Smooth muscle cell (in vitro differentiated cells): ENCODE measurements around the gene FAM3B. TPM values are rescaled to one million over a fixed set of nuclear protein-coding genes. Genes with fewer than 3 reads are reported as not detected.
A peak's percentile ranks its signal among the peaks of the same experiment; 100 is the strongest.

ENCODE experiments used
- DNase-seq: peaks from one replicate; lab custom pipeline; 2025; ENCODE audit not compliant: unreplicated experiment; lab: John Stamatoyannopoulos, UW
- H2AFZ ChIP-seq: fragments of 200-600 bp; sonication (generic); 2 replicates; pipeline ENCODE4 v1.6.0; 2016; ENCODE audit warnings: antibody characterized with exemption, low read depth, mild to moderate bottlenecking
- H3F3A ChIP-seq: fragments of 200-600 bp; sonication (generic); 2 replicates; pipeline ENCODE4 v1.6.0; 2017; ENCODE audit warnings: antibody characterized with exemption, low read depth
- H3K27ac ChIP-seq: fragments of 200-600 bp; sonication (generic); 2 replicates; pipeline ENCODE4 v1.5.1; 2016; ENCODE audit warnings: low read depth, mild to moderate bottlenecking
- H3K27me3 ChIP-seq: fragments of 200-600 bp; sonication (generic); 2 replicates; pipeline ENCODE4 v1.6.1; 2016; ENCODE audit warnings: low read depth, mild to moderate bottlenecking
- H3K36me3 ChIP-seq: fragments of 200-600 bp; sonication (generic); 2 replicates; pipeline ENCODE4 v1.5.1; 2016; ENCODE audit warnings: low read depth
- H3K4me1 ChIP-seq: fragments of 200-600 bp; sonication (generic); 2 replicates; pipeline ENCODE4 v1.5.1; 2016; ENCODE audit warnings: low read depth
- H3K4me2 ChIP-seq: fragments of 200-600 bp; sonication (generic); 2 replicates; pipeline ENCODE4 v1.6.0; 2016; ENCODE audit warnings: mild to moderate bottlenecking
- H3K4me3 ChIP-seq: fragments of 200-600 bp; sonication (generic); 2 replicates; pipeline ENCODE4 v1.5.1; 2016; ENCODE audit warnings: mild to moderate bottlenecking
- H3K79me2 ChIP-seq: fragments of 200-600 bp; sonication (generic); 2 replicates; pipeline ENCODE4 v1.6.0; 2016; ENCODE audit warnings: low read depth, mild to moderate bottlenecking
- H3K9ac ChIP-seq: fragments of 200-600 bp; sonication (generic); 2 replicates; pipeline ENCODE4 v1.6.0; 2016; ENCODE audit warnings: low read depth
- H3K9me3 ChIP-seq: fragments of 200-600 bp; sonication (generic); replicated peaks from 2 replicates; pipeline ENCODE4 v1.5.1; 2016; ENCODE audit warnings: low read depth
- H4K20me1 ChIP-seq: fragments of 200-600 bp; sonication (generic); 2 replicates; pipeline ENCODE4 v1.6.0; 2016; ENCODE audit warnings: low read depth
- CTCF ChIP-seq: fragments of 200-600 bp; sonication (generic); IDR thresholded peaks from 2 replicates; pipeline ENCODE4 v1.5.1; 2017; ENCODE audit warnings: borderline replicate concordance, mild to moderate bottlenecking, antibody characterized with exemption; ENCODE audit not compliant: insufficient read depth, poor library complexity, severe bottlenecking
- WGBS: methylation state at CpG from one replicate; pipeline ENCODE4 v1.1.7; 2016; ENCODE audit warnings: low lambda C conversion rate; 5-methylcytosine and 5-hydroxymethylcytosine counted together
- polyA plus RNA-seq: library from polyadenylated mRNA; unstranded; fragments of >200 nt; fragmentation: Nextera tagmentation; extraction: Ambion mirVana; gene quantifications from 2 replicates; pipeline ENCODE4 v1.2.1, GENCODE V29; 2016
- total RNA-seq: library from RNA; depleted of rRNA; stranded (reverse); fragments of >200 nt; gene quantifications from 2 replicates; pipeline ENCODE4 v1.2.3, GENCODE V29; 2014

Gene FAM3B, protein sequence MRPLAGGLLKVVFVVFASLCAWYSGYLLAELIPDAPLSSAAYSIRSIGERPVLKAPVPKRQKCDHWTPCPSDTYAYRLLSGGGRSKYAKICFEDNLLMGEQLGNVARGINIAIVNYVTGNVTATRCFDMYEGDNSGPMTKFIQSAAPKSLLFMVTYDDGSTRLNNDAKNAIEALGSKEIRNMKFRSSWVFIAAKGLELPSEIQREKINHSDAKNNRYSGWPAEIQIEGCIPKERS
- total RNA-seq (not detected in 2 replicates), polyA plus RNA-seq (0.18 TPM in 1 of 2 replicates, not detected in the other)

DNA sequence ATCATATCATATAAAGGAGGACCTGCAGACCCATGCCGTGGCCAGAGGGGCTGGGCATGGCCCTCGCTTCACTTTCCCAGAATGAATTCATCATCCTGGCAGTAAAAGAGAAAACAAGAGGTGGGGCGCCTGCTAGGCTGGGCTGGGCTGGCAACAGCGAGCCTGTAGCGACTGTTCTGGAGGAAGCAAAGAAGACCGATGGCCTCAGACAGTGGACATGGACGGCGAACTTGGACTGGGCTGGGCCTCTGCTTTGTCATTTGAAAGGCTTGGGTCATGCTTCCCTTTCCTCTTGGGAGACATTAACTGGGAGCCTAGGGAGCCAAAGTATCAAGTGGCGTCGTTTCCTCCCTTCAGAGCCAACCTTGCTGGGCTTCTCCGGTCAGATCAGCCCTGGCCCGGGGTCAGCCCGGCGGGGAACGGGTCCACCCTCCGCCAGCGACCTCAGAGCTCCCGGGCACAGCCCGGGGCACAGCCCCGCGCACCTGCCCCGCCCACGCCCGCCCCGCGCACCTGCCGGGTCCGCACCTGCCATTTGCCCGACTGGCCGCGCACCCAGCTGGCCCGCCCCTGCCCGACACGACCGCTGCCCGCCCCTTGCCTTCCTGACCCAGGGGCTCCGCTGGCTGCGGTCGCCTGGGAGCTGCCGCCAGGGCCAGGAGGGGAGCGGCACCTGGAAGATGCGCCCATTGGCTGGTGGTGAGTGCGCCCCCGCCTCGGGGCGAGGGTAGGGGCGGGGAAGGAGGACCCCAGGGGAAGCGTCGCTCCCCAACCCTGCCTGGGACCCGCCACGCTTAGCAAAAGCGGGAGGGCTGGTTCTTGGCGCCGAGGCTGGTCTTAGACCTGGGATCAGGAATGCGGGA, at the start of gene FAM3B:
FAM3B (plus strand) TSS at position 602 of the 863 bp plus-strand sequence; CDS start at position 681, 79 bp downstream.
- Histone ChIP-seq H3K27me3 (peaks cover 46% of the 10 kb centered on the region), H3K4me3 (peak within 1 kb of the TSS; percentile 42), H3K27ac (no peak within 1 kb of the TSS), H3K36me3 (no peaks in the 10 kb centered on the region), H4K20me1 (no peaks in the 10 kb centered on the region), H3K9me3 (no peaks in the 10 kb centered on the region), H3K4me1 (no peaks in the 10 kb centered on the region), H3K9ac (no peak within 1 kb of the TSS), H3F3A (no peaks in the 10 kb centered on the region), H3K79me2 (no peaks in the 10 kb centered on the region), H3K4me2 (peak within 1 kb of the TSS; percentile 76), H2AFZ (no peak within 1 kb of the TSS)
- no peak for TF ChIP-seq CTCF
- no peak for DNase-seq
- 11% methylated on average over 49 of the region's 55 CpGs for WGBS

GRCh38 chr21:41267346-41267745, 49.3 kb upstream of the FAM3B start:
- Histone ChIP-seq H3K36me3 (peaks cover 6% of the 10 kb centered on the region), H3F3A (no peaks in the 10 kb centered on the region), H3K4me3 (no peak overlapping the region), H3K4me2 (no peak overlapping the region), H3K9ac (no peak overlapping the region), H3K27ac (no peak overlapping the region), H3K27me3 (no peaks in the 10 kb centered on the region), H2AFZ (no peak overlapping the region), H4K20me1 (no peaks in the 10 kb centered on the region), H3K79me2 (no peaks in the 10 kb centered on the region), H3K9me3 (no peaks in the 10 kb centered on the region), H3K4me1 (no peaks in the 10 kb centered on the region)
- TF ChIP-seq CTCF = no peak
- DNase-seq = no peak
- WGBS = 100% methylated on average over 2 of the region's 2 CpGs

DNA sequence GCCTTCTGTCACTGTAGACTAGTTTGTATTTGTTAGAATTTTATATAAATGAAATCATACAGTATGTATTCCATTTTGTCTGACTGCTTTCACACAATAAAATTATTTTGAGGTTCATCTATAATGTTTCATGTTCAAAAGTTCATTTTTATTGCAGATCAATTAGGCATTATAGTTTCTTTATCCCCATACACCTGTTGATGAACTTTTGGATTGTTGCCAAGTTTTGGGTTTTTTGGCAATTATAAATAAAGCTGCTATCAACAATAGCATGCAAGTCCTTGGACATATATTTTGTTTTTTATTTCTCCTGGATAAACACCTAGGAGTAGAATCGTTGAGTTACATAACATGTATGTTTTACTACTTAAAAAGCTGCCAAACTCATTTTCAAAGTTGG, 47.1 kb upstream of the FAM3B start:
- no peak overlapping the region for H3K4me2 ChIP-seq
- DNase-seq = no peak
- H3K9ac ChIP-seq = no peak overlapping the region
- no peak overlapping the region for H3K4me3 ChIP-seq
- no peak overlapping the region for H2AFZ ChIP-seq
- no peaks in the 10 kb centered on the region for H3K9me3 ChIP-seq
- H3K27me3 ChIP-seq = no peaks in the 10 kb centered on the region
- 97% methylated on average over 1 of the region's 1 CpG for WGBS
- H3K4me1 ChIP-seq = no peaks in the 10 kb centered on the region
- no peak for TF ChIP-seq CTCF
- no peaks in the 10 kb centered on the region for H3F3A ChIP-seq
- no peaks in the 10 kb centered on the region for H3K79me2 ChIP-seq
- H3K27ac ChIP-seq = no peak overlapping the region
- no peaks in the 10 kb centered on the region for H4K20me1 ChIP-seq
- peaks cover 6% of the 10 kb centered on the region for H3K36me3 ChIP-seq
